GM12891 (cell line): Measurements from ENCODE around the gene PIGQ.

Experiments
- PAX5 ChIP-seq: IDR thresholded peaks from 2 replicates; pipeline ENCODE4 v1.6.1; 2011; ENCODE audit warnings: low read length, moderate library complexity, mild to moderate bottlenecking; ENCODE audit not compliant: insufficient read depth, severe bottlenecking
- POLR2A ChIP-seq: IDR thresholded peaks from 2 replicates; pipeline ENCODE4 v1.6.1; 2011; ENCODE audit warnings: low read depth, low read length, control low read depth
- POLR2AphosphoS5 ChIP-seq: IDR thresholded peaks from 2 replicates; pipeline ENCODE4 v1.6.1; 2011; ENCODE audit warnings: low read depth, low read length, control low read depth
- POU2F2 ChIP-seq: IDR thresholded peaks from 2 replicates; pipeline ENCODE4 v1.6.1; 2011; ENCODE audit warnings: low read depth, mild to moderate bottlenecking, control low read depth, low read length, moderate library complexity
- SPI1 ChIP-seq: IDR thresholded peaks from 2 replicates; pipeline ENCODE4 v1.6.1; 2011; ENCODE audit warnings: low read depth, low read length, control low read depth
- TAF1 ChIP-seq: IDR thresholded peaks from 2 replicates; pipeline ENCODE4 v1.6.1; 2011; ENCODE audit warnings: low read depth, low read length, control low read depth

- TF ChIP-seq POLR2AphosphoS5 (no peak), TAF1 (no peak), SPI1 (no peak), POLR2A (no peak), PAX5 (peak; percentile 79), POU2F2 (no peak)
These were observed 38.3 kb downstream of the PIGQ start for GRCh38 chr16:608019-608418.
